ENCODE measurements around the gene OSR1.
"Not testable (repeated sequence)": the region's sequence is repeated elsewhere in the genome, so short reads cannot be mapped to it uniquely, and the experiment has no call there.

The OSR1 gene

GRCh38 chr2:19358242-19359020, at the start of gene OSR1:
Gene OSR1 (minus strand): TSS chr2:19358623. CDS start chr2:19353805, 4,818 bp downstream.
- no peak for DNase-seq

- no peak for DNase-seq
Observed at GRCh38 chr2:19403785-19404184, 45.4 kb upstream of the OSR1 start.

- no peak for DNase-seq
Observed at GRCh38 chr2:19392191-19392590, 33.8 kb upstream of the OSR1 start.

- DNase-seq: not testable (repeated sequence)
Observed at GRCh38 chr2:19389469-19389868, 31.0 kb upstream of the OSR1 start.

GRCh38 chr2:19380532-19380931, 22.1 kb upstream of the OSR1 start:
- no peak for DNase-seq

GRCh38 chr2:19378939-19379338, 20.5 kb upstream of the OSR1 start:
- no peak for DNase-seq

- DNase-seq: no peak
Observed at GRCh38 chr2:19377717-19378116, 19.3 kb upstream of the OSR1 start.

GRCh38 chr2:19373352-19373751, 14.9 kb upstream of the OSR1 start:
- DNase-seq: no peak

GRCh38 chr2:19371996-19372582, 13.7 kb upstream of the OSR1 start:
- no peak for DNase-seq

GRCh38 chr2:19369341-19369955, 11.0 kb upstream of the OSR1 start:
- no peak for DNase-seq

GRCh38 chr2:19368760-19369159, 10.3 kb upstream of the OSR1 start:
- DNase-seq: no peak

GRCh38 chr2:19367326-19367725, 8.9 kb upstream of the OSR1 start:
- no peak for DNase-seq

- no peak for DNase-seq
Observed at GRCh38 chr2:19365126-19365525, 6.7 kb upstream of the OSR1 start.

GRCh38 chr2:19364014-19364413, 5.6 kb upstream of the OSR1 start:
- DNase-seq: no peak

GRCh38 chr2:19363474-19363778, 5.0 kb upstream of the OSR1 start:
- DNase-seq: no peak

- DNase-seq: peak; percentile 78
Observed at GRCh38 chr2:19362755-19363473, 4.5 kb upstream of the OSR1 start.

- DNase-seq: peak; percentile 20
Observed at GRCh38 chr2:19362094-19362754, 3.8 kb upstream of the OSR1 start.

- DNase-seq: no peak
Observed at GRCh38 chr2:19361325-19361990, 3.0 kb upstream of the OSR1 start.

- no peak for DNase-seq
Observed at GRCh38 chr2:19360966-19361321, 2.5 kb upstream of the OSR1 start.

- DNase-seq: no peak
Observed at GRCh38 chr2:19360266-19360965, 2.0 kb upstream of the OSR1 start.

GRCh38 chr2:19359456-19359855, 1.0 kb upstream of the OSR1 start:
- DNase-seq: no peak

- no peak for DNase-seq
Observed at GRCh38 chr2:19359021-19359357, 566 bp upstream of the OSR1 start.
